ENCODE results near the gene GADL1.

Gene GADL1

GRCh38 chr3:30894521-30895251 is at the start of gene GADL1:
Gene GADL1, minus strand, starts transcription at chr3:30894661. Its CDS starts 47 bp downstream, at chr3:30894614.
- no peak for DNase-seq (ENCODE audit: low read depth)

- DNase-seq (ENCODE audit: low read depth), result no peak
Measured at GRCh38 chr3:30944124-30944523, 49.7 kb upstream of the GADL1 start.

GRCh38 chr3:30943206-30943605 is 48.7 kb upstream of the GADL1 start:
- DNase-seq (ENCODE audit: low read depth), result no peak

- no peak for DNase-seq (ENCODE audit: low read depth)
Measured at GRCh38 chr3:30941342-30941741, 46.9 kb upstream of the GADL1 start.

- no peak for DNase-seq (ENCODE audit: low read depth)
Measured at GRCh38 chr3:30940740-30941139, 46.3 kb upstream of the GADL1 start.

- DNase-seq (ENCODE audit: low read depth), result no peak
Measured at GRCh38 chr3:30934208-30934550, 39.7 kb upstream of the GADL1 start.

- DNase-seq (ENCODE audit: low read depth), result no peak
Measured at GRCh38 chr3:30933478-30934207, 39.2 kb upstream of the GADL1 start.

- DNase-seq (ENCODE audit: low read depth), result no peak
Measured at GRCh38 chr3:30932513-30933098, 38.1 kb upstream of the GADL1 start.

- no peak for DNase-seq (ENCODE audit: low read depth)
Measured at GRCh38 chr3:30924763-30925162, 30.3 kb upstream of the GADL1 start.

- DNase-seq (ENCODE audit: low read depth), result no peak
Measured at GRCh38 chr3:30919564-30919963, 25.1 kb upstream of the GADL1 start.

- no peak for DNase-seq (ENCODE audit: low read depth)
Measured at GRCh38 chr3:30918761-30919160, 24.3 kb upstream of the GADL1 start.

GRCh38 chr3:30915782-30916181 is 21.3 kb upstream of the GADL1 start:
- DNase-seq (ENCODE audit: low read depth), result no peak

- DNase-seq (ENCODE audit: low read depth), result no peak
Measured at GRCh38 chr3:30914696-30915095, 20.2 kb upstream of the GADL1 start.

GRCh38 chr3:30913176-30913575 is 18.7 kb upstream of the GADL1 start:
- no peak for DNase-seq (ENCODE audit: low read depth)

GRCh38 chr3:30912301-30912700 is 17.8 kb upstream of the GADL1 start:
- no peak for DNase-seq (ENCODE audit: low read depth)

GRCh38 chr3:30908456-30909037 is 14.1 kb upstream of the GADL1 start:
- DNase-seq (ENCODE audit: low read depth), result no peak

- no peak for DNase-seq (ENCODE audit: low read depth)
Measured at GRCh38 chr3:30904996-30905395, 10.5 kb upstream of the GADL1 start.

- no peak for DNase-seq (ENCODE audit: low read depth)
Measured at GRCh38 chr3:30895329-30895728, 868 bp upstream of the GADL1 start.

- DNase-seq (ENCODE audit: low read depth), result no peak
Measured at GRCh38 chr3:30893678-30894325, 659 bp downstream of the GADL1 start.

GRCh38 chr3:30890907-30891306 is 3.6 kb downstream of the GADL1 start:
- no peak for DNase-seq (ENCODE audit: low read depth)

- no peak for DNase-seq (ENCODE audit: low read depth)
Measured at GRCh38 chr3:30886888-30887287, 7.6 kb downstream of the GADL1 start.

- DNase-seq (ENCODE audit: low read depth), result no peak
Measured at GRCh38 chr3:30878862-30879261, 15.6 kb downstream of the GADL1 start.
